EL (cell line): ENCODE measurements around the gene RNF115.

ENCODE experiments used
- DNase-seq: peaks from one replicate; pipeline ENCODE4 v3.0.0-alpha.2; 2016

RNF115 gene

DNA sequence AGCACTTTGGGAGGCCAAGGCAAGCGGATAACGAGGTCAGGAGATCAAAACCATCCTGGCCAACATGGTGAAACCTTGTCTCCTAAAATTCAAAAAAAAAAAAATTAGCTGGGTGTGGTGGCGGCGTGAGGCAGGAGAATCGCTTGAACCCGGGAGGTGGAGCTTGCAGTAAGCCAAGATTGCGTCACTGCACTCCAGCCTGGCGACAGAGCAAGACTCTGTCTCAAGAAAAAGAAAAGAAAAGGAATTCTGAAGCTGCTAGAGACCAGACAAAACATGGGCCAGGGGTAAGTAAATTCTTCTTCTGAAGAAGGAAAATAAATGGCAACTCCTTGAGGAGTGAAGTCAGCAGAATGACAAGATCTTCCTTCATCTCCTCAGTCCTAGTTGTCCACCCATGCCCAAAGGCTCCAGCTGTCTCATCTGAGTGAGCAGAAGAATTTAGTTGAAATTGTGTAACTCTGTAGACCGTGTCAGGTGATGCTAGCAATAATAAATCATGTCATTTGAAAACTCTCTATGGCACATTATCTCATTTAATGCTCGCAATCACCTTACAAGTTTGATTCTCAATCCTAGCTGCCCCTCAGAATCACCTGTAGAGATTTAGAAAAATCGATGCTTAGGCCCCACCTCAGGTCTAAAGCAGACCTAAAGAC, 131.0 kb downstream of the RNF115 start:
- DNase-seq, result no peak

DNA sequence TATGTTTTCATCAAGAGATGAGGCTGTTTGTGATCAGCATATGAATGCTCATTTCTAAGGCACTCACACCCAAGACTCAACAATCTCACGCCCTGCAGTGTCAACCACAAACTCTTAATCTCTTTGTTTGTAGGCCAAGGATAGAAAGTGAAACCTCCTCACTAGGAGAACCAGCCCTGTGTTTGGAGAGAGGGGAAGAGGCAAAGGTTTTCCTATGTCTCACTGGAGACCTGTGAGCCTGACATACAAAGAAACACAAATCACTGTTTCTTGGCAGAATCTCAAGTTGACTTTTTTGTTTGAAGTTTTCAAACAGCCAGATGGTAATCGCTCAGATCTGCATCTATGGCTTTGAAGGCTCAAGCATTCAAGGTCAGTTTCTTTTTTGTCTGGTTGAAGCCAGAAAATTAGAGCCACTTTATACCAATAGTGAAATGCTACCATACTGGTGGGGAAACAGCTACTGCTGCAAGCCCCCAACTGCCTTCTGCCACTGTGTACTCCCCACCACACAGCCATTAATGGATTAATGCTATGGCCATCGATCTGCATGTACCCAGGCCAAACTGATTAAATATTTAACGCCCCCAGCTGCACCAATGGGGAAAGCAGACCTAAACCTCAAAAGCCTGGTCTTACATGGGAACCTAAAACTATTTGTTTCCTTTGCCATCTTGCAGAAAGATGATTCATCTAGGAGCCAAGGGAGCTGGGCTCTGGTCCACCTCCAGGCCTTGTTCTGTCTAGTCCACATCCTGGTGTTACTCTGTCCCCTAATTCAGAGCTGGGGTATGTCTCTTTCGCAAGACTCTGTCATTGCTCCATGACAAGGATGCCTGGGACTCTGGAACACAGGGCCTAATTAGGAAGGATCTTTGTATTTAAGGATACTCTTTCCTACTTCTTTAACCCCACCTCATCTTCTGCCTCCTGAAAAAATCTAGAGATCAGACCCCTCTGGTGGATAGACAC, 133.0 kb downstream of the RNF115 start:
- DNase-seq, result peak; percentile 73

DNA sequence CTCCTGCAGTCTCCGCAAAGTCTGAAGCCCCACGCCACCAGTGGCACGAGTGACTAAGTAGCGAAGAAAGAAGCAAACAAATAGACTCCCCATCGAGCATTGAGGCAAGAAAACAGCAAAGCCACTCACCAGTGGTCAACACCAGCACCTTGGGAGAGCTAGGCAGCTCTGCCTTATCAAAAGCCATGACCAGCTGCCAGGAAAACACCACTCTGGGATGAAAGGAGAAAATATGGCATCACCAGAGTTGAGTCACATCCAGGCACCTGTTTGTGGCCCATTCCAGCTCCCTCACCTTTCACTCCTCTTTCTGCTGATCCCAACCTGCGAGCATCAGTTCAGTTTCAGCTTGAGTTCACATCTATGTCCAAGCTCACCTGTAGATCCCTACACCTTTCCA, 134.0 kb downstream of the RNF115 start:
- DNase-seq, result no peak

DNA sequence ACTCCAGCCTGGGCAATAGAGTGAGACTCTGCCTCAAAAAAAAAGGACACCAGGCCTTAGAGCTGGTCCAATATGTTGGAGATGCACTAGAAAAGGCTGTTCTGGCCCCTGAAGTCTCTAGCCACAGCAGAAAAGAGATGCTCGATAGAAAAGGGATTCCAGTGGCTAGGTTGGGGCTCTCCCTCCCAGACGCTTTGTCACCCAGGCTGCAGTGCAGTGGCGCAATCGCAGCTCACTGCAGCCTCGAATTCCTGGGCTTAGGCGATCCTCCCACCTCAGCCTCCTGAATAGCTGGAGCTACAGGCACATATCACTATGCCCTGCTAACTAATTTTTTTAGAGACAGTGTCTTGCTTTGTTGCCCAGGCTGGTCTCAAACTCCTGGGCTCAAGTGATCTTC, 135.0 kb downstream of the RNF115 start:
- DNase-seq, result no peak
